GM06990 (cell line): ENCODE measurements around the gene PNPLA7.

ENCODE experiments used
- DNase-seq: peaks from one replicate; pipeline ENCODE4 v3.0.0-alpha.2; 2011; ENCODE audit not compliant: insufficient read length; ENCODE audit errors: extremely low read depth
- H3K27me3 ChIP-seq: replicated peaks from 2 replicates; pipeline ENCODE4 v1.6.0; 2011; ENCODE audit warnings: low read length; ENCODE audit not compliant: control insufficient read depth, insufficient read depth
- H3K36me3 ChIP-seq: 2 replicates; pipeline ENCODE4 v1.5.1; 2011; ENCODE audit warnings: low read length; ENCODE audit not compliant: control insufficient read depth, insufficient read depth
- H3K4me3 ChIP-seq: replicated peaks from 2 replicates; pipeline ENCODE4 v1.5.1; 2011; ENCODE audit warnings: low read depth, mild to moderate bottlenecking, control low read depth, low read length
- TF ChIP-seq, protein P1 (sequence below): IDR thresholded peaks from 2 replicates; pipeline ENCODE4 v1.5.1; 2011; ENCODE audit warnings: low read length, control low read depth, mild to moderate bottlenecking, inconsistent platforms; ENCODE audit not compliant: insufficient read depth, poor library complexity, severe bottlenecking

The PNPLA7 gene

DNA sequence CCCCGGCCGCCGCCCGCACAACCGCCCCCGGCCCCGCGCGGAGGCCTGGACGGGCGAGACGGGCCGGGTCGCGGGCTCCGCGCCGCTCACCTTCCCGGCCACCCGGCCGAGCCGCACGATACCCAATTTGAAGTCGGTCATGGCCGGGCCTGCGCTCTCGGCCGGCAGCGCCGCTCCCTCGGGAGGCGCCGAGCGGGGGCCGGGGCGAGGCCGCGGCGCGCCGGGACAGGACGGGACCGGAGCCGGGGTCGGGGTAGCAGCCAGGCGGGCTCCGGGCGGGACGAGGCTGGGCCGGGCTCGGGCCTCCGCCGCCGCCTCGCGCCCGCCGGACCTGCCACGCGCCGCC lies 39.9 kb upstream of the PNPLA7 start:
- peaks cover 12% of the 10 kb centered on the region for H3K36me3 ChIP-seq
- peak overlapping the region; percentile 81 for H3K4me3 ChIP-seq
- no peak for DNase-seq
- H3K27me3 ChIP-seq: no peaks in the 10 kb centered on the region
- TF ChIP-seq, protein P1, sequence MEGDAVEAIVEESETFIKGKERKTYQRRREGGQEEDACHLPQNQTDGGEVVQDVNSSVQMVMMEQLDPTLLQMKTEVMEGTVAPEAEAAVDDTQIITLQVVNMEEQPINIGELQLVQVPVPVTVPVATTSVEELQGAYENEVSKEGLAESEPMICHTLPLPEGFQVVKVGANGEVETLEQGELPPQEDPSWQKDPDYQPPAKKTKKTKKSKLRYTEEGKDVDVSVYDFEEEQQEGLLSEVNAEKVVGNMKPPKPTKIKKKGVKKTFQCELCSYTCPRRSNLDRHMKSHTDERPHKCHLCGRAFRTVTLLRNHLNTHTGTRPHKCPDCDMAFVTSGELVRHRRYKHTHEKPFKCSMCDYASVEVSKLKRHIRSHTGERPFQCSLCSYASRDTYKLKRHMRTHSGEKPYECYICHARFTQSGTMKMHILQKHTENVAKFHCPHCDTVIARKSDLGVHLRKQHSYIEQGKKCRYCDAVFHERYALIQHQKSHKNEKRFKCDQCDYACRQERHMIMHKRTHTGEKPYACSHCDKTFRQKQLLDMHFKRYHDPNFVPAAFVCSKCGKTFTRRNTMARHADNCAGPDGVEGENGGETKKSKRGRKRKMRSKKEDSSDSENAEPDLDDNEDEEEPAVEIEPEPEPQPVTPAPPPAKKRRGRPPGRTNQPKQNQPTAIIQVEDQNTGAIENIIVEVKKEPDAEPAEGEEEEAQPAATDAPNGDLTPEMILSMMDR: no peak

DNA sequence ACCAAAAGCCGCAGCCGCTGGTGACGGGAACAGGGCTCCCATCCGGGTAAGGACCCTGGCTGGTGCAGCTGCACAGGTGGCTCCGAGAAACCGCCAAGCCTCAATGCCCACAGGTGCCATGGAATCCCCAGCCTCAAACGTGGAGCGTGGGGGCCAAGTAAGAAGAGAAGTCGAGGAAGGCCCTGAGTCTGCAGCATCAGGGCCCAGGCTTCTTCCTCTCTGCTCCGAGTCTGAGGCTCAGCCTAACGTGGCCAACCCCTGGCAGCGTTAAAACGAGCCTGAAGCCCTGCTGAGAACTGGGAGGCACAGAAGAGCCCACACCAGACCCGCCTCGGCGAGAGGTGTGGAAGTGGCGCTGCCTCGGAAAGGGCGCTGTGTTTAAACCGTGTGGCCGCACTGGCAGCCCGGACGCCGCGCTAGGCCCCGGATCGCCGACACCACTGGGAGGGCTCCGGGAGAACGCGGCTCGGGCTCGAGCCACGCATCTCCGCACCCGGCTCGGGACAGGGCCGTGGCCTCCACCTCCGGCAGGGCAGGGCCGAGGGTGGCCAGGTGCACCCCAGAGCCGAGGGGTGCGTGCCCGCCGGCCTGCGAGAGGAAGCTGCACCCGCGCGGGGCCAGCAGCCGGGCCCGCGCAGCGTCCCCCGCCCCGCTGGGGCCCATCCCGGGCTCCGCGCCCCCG lies 39.4 kb upstream of the PNPLA7 start:
- H3K27me3 ChIP-seq: no peaks in the 10 kb centered on the region
- peaks cover 12% of the 10 kb centered on the region for H3K36me3 ChIP-seq
- TF ChIP-seq, protein P1: no peak
- DNase-seq: no peak
- peak overlapping the region; percentile 81 for H3K4me3 ChIP-seq

DNA sequence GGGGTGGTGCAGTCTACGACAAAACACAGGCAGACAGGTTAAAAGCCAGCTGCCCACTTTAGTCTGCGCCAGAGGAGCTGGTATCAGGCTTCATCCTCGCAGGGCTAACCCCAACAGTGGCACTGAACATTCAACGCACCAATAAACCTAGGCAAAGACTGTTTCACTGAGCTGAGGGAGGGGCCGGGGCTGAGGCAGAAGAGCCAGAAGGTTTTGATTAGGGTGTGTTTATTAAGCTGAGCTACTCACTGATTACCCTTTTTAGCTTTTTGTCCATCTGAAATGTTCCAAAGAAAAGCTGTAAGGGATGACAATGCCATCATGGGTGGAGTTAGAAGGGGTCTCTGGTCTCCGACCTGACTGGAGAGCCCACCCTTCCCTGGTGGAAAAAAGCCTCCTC lies 38.7 kb upstream of the PNPLA7 start:
- no peak for DNase-seq
- Histone ChIP-seq H3K4me3 (peak overlapping the region; percentile 81), H3K36me3 (peaks cover 15% of the 10 kb centered on the region), H3K27me3 (no peaks in the 10 kb centered on the region)
- TF ChIP-seq, protein P1: no peak

DNA sequence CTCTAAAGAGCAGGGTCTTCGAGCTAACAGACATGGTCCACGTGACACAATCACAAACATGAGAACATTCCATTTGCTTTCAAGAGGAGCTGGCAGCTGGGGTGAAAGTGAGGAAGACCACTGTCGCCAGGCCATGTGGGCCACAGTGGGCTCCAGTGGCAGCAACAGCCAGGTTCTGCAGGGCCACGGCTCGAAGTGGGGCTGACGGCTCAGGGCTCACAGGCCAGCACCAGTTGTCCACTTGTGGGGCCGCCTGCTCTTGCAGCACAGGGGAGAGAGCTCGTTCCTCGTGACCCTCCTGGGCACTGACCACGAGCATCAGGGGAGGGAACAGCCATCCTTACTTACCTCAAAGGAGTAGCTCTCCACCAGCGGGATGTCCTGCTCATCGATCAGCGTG lies 38.1 kb upstream of the PNPLA7 start:
- DNase-seq: no peak
- Histone ChIP-seq H3K4me3 (no peak overlapping the region), H3K36me3 (peaks cover 16% of the 10 kb centered on the region), H3K27me3 (no peaks in the 10 kb centered on the region)
- TF ChIP-seq, protein P1: no peak

DNA sequence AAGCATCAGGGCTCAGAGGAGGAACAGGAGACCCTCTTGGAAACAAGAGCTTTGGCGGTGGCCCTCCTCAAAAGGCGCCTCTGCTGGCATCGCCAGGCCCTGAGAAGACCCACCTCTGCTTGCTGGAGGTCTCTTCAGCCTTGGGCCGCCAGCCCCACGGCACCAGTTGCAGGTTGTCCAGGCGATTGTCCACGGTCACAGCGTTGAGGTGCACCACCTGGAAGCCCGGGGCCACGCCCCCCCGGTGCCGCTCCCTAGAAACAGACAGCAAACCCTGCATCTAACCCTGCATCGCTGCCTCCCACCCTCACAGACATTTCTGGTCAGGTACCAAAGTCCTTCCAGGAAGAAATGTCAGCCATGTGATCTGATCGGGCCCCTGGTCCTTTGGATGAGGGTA lies 36.7 kb upstream of the PNPLA7 start:
- Histone ChIP-seq H3K4me3 (no peak overlapping the region), H3K27me3 (no peaks in the 10 kb centered on the region), H3K36me3 (peaks cover 23% of the 10 kb centered on the region)
- no peak for DNase-seq
- TF ChIP-seq, protein P1: no peak

DNA sequence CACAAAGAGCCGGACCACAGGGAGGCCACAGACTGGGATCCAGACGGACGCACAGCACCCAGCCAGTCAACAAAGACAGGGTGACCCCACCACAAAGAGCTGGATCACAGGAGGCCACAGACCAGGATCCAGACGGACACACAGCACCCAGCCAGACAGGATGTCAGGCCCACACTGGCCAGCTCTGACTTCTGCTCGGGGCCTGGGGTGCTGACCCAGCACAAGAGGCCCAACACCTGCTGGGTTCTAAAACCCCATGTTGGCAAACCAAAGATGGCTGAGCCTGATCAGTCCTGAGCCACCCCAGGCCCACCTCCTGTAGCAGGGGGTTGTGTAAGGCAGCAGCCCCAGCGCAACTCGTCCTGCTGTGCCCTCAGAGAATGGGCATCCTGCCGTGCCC lies 33.8 kb upstream of the PNPLA7 start:
- no peak for DNase-seq
- Histone ChIP-seq H3K36me3 (peaks cover 26% of the 10 kb centered on the region), H3K27me3 (no peaks in the 10 kb centered on the region), H3K4me3 (no peak overlapping the region)
- TF ChIP-seq, protein P1: no peak
